Activated naive CD4-positive, alpha-beta T cell treated with anti-CD3 and anti-CD28 coated beads, Interleukin-2, amount 10 ng/mL, durations not matched to agents 7 days and 5 days (primary cell): Measurements from ENCODE around the gene LLGL2.
"Not testable (repeated sequence)": the region's sequence is repeated elsewhere in the genome, so short reads cannot be mapped to it uniquely, and the experiment has no call there.

ENCODE experiments used
- CTCF ChIA-PET: fragments of 350-600 bp; sonication (Branson Sonifier 250); formaldehyde crosslinking; loops from one replicate; lab custom pipeline; 2021; ENCODE audit warnings: antibody characterized with exemption; lab: Charles Lee
- DNase-seq: peaks from one replicate; pipeline ENCODE4 v3.0.0-alpha.2; 2020
- H3K27ac Mint-ChIP-seq: one replicate; pipeline ENCODE4 v1.8.0; 2021; ENCODE audit warnings: mild to moderate bottlenecking, moderate library complexity, mixed read lengths
- H3K27me3 Mint-ChIP-seq: one replicate; pipeline ENCODE4 v1.8.0; 2021; ENCODE audit warnings: mild to moderate bottlenecking, mixed read lengths
- H3K36me3 Mint-ChIP-seq: one replicate; pipeline ENCODE4 v1.8.0; 2021; ENCODE audit warnings: mixed read lengths
- H3K4me1 Mint-ChIP-seq: one replicate; pipeline ENCODE4 v1.8.0; 2021; ENCODE audit warnings: mixed read lengths
- H3K4me3 Mint-ChIP-seq: one replicate; pipeline ENCODE4 v1.8.0; 2021; ENCODE audit warnings: mild to moderate bottlenecking, moderate library complexity, mixed read lengths
- H3K9me3 Mint-ChIP-seq: one replicate; pipeline ENCODE4 v1.8.0; 2021; ENCODE audit warnings: mixed read lengths

The LLGL2 gene

DNA sequence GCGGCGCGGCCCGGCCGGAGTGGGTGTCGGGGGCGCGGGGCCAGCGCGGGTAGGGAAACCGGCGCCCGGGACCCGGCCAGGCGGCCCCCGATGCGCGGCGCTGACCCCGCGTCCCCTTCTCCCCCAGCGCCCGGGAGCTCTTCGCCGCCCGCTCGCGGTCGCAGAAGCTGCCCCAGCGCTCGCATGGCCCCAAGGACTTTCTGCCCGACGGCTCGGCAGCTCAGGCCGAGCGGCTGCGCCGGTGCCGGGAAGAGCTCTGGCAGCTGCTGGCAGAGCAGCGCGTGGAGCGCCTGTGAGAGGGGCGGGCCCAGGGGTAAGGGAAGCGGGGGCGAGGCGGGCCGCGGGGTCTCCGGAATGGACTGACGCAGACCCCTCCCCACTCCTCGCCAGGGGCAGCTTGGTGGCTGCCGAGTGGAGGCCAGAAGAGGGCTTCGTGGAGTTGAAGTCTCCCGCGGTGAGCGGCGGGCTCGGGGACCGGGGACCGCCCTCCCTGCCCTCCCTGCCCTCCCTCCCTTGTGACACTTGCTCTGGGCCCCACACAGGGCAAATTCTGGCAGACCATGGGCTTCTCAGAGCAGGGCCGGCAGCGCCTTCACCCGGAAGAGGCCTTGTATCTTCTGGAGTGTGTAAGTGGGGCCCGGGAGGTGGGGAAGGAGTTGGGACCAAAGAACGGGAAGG is 8.7 kb upstream of the LLGL2 start:
- Mint-ChIP-seq H3K4me1 (peaks cover 28% of the 10 kb centered on the region), H3K9me3 (no peaks in the 10 kb centered on the region), H3K4me3 (peak overlapping the region; percentile 91), H3K27ac (peak overlapping the region; percentile 87), H3K27me3 (peaks cover 35% of the 10 kb centered on the region), H3K36me3 (peaks cover 24% of the 10 kb centered on the region)
- peak; percentile 61 for DNase-seq
- CTCF ChIA-PET, result interaction anchor here (0.7 to 1.6 kb wide), 10 partner anchors 15 to 117 kb away, joined by 3 to 8 read pairs (median 4); partner anchors contain the start of genes MYO15B, SMIM5 and TMEM94

DNA sequence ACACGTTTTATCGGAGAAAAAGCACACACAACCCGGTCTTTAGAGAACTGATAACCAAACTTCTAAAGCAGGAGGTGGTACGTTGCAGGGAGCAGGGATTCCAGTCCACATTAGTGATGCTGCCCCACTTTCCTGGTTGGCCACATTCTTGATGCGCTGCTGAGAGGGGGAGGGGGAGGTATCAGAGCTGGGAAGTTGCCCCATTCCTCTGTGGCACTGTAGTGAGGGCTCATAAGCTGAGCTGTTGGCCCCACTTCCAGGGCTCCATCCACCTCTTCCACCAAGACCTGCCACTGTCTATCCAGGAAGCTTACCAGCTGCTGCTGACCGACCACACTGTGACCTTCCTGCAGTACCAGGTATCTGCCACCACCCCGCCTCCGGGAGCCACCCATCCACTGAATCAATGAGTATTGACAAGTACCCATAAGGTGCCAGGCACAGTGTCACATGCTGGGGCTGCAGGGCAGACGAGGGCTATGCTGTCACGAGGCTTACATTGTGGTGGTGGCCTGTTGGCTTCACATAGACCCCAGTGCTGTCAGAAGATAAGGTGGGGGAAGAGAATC is 8.1 kb upstream of the LLGL2 start:
- peak; percentile 45 for DNase-seq
- H3K4me3 Mint-ChIP-seq, result peak overlapping the region; percentile 91
- peaks cover 32% of the 10 kb centered on the region for H3K27me3 Mint-ChIP-seq
- peaks cover 28% of the 10 kb centered on the region for H3K4me1 Mint-ChIP-seq
- CTCF ChIA-PET, result interaction anchor here (1.2 to 1.6 kb wide), 6 partner anchors 15 to 95 kb away, joined by 3 to 8 read pairs (median 4); partner anchors contain the start of genes MYO15B and TMEM94
- peak overlapping the region; percentile 87 for H3K27ac Mint-ChIP-seq
- H3K36me3 Mint-ChIP-seq, result peaks cover 27% of the 10 kb centered on the region
- H3K9me3 Mint-ChIP-seq, result no peaks in the 10 kb centered on the region

DNA sequence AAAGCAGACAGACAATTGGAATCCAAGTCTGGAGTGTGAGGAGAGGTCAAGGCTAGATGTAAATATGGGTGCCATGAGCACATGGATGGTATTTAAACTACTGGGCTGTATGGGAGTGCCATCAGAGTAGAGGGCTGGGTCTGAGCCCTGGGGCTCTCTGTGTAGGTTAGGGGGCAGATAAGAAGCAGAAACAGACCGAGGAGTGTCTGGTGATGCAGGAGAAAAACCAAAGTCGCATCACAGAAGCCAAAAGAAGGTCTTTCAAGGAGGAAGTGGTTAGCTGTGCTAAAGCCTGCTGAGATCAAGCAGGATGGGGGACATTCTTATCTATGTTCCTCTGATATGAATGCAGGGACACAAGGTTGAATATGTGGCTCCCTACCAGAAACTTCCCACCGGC is 7.3 kb upstream of the LLGL2 start:
- CTCF ChIA-PET, result interaction anchor here (0.6 to 1.5 kb wide), 3 partner anchors 62 to 95 kb away, joined by 3 to 5 read pairs (median 4); partner anchors contain the start of gene TMEM94
- DNase-seq, result peak; percentile 64

DNA sequence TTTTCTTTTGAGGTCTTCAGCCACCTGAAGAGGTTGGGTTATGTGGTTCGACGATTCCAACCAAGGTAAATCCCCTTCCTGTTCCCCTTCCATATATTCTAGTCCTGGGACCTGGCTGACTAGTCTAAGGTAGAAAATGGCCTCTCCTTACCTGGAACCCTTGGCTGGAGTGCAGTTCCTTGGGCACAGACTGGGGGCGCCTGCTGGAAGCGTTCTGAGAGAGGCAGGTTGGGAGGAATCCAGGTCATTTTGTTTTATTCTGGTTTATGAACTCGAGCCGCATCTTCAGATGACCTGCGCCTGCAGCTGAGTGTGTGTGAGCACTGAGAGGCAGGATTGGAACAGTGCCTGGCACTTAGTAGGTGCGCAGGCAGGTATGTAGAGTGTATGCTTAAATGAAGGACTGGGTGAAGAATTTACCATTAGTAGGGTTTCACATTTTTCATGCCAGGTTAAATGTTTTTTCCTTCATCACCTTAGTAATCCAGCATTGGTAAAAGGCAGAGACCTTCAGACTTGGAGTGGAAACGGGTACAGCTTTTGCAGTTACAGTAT is 6.4 kb upstream of the LLGL2 start:
- H3K4me1 Mint-ChIP-seq, result peaks cover 28% of the 10 kb centered on the region
- no peak for DNase-seq
- peaks cover 31% of the 10 kb centered on the region for H3K36me3 Mint-ChIP-seq
- CTCF ChIA-PET, result interaction anchor here (0.6 to 0.8 kb wide), 2 partner anchors 69 to 232 kb away, joined by 3 to 4 read pairs; no protein-coding TSS in a partner anchor
- peak overlapping the region; percentile 87 for H3K27ac Mint-ChIP-seq
- H3K27me3 Mint-ChIP-seq, result peaks cover 19% of the 10 kb centered on the region
- H3K4me3 Mint-ChIP-seq, result no peak overlapping the region
- no peaks in the 10 kb centered on the region for H3K9me3 Mint-ChIP-seq

More for the DNA sequence above, 7.3 kb upstream of the LLGL2 start:
- Mint-ChIP-seq H3K9me3 (no peaks in the 10 kb centered on the region), H3K36me3 (peaks cover 31% of the 10 kb centered on the region), H3K27ac (peak overlapping the region; percentile 87), H3K4me3 (peak overlapping the region; percentile 91), H3K27me3 (peaks cover 27% of the 10 kb centered on the region), H3K4me1 (peaks cover 28% of the 10 kb centered on the region)

DNA sequence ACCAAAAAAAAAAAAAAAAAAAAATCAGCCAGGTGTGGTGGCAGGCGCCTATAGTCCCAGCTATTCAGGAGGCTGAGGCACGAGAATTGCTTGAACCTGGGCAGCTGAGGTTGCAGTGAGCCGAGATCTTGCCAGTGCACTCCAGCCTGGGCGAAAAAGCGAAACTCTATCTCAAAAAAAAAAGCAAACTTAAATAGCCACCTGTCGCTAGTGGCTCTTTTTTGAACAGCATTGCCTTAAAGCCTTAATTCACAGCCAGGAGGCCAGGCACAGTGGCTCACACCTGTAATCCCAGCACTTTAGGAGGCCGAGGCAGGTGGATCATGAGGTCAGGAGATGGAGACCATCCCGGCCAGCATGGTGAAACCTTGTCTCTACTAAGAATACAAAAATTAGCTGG is 5.1 kb upstream of the LLGL2 start:
- Mint-ChIP-seq H3K36me3 (peaks cover 31% of the 10 kb centered on the region), H3K4me1 (peaks cover 31% of the 10 kb centered on the region)
- H3K27me3 Mint-ChIP-seq, DNase-seq, H3K9me3 Mint-ChIP-seq, H3K27ac Mint-ChIP-seq, H3K4me3 Mint-ChIP-seq: not testable (repeated sequence)
- CTCF ChIA-PET, result interaction anchor here (0.6 kb wide), 1 partner anchor 439 kb away, joined by 3 read pairs; no protein-coding TSS in a partner anchor

DNA sequence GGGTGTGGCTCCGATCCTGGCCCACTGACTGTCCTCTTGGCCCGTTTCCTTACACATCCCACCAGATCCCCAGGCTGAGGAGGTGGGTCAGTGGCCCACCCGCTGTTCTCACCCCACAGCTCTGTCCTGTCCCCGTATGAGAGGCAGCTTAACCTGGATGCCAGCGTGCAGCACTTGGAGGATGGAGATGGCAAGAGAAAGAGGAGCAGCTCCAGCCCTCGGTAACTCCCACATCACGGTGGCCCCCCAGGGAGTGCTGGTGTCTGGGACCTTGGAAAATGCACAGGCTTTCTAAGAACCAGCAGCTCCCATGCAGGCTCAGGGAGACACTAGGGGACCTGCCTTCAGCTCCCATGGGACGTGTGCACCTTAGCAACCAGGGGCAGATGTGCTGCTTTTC is 4.2 kb upstream of the LLGL2 start:
- Mint-ChIP-seq H3K9me3 (no peaks in the 10 kb centered on the region), H3K4me1 (peaks cover 32% of the 10 kb centered on the region), H3K27ac (no peak overlapping the region), H3K36me3 (peaks cover 32% of the 10 kb centered on the region), H3K4me3 (no peak overlapping the region), H3K27me3 (peaks cover 5% of the 10 kb centered on the region)
- DNase-seq, result no peak
- CTCF ChIA-PET, result no interaction called here

DNA sequence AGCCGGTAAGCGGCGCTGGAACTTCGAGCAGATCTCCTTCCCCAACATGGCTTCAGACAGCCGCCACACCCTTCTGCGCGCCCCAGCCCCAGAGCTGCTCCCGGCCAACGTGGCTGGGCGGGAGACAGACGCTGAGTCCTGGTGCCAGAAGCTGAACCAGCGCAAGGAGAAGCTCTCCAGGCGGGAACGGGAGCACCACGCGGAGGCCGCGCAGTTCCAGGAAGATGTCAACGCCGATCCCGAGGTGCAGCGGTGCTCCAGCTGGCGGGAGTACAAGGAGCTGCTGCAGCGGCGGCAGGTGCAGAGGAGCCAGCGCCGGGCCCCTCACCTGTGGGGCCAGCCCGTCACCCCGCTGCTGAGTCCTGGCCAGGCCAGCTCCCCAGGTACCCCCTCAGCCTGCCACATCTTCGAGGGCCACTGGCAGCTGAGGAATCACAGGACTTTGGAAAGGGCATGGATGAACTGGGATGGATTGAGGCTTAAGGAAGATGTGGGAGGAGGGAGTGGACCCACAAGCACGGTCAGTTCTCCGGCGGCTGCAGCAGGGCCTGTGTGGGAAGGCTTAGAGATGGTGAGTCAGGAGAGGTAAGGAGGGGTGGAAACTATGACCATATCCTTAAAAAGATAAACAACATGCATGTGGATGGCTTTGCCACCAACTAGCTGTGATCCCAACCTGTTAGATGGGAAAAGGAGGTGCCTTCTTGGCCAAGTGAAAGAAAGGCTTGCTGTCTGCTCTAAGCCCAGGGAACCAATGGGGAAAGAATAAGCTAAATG is 3.4 kb upstream of the LLGL2 start:
- no peak overlapping the region for H3K4me3 Mint-ChIP-seq
- CTCF ChIA-PET, result no interaction called here
- H3K27ac Mint-ChIP-seq, result no peak overlapping the region

DNA sequence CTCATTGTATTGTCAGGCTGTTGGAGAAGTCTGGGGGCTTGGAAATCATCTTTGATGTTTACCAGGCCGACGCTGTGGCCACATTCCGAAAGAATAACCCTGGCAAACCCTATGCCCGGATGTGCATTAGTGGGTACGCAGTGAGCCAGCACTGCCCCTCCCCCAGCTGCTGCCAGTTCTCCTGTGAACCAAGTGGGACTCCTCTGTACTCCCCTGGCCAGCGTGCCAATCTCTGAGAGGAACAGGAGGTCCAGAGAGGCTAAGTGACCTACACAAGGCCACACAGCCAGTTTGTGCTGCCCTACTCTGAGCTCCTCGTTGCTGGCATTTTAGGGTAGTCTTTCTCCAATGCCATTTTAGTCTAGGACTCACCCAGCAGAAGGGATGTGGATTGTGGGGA is 1.9 kb upstream of the LLGL2 start:
- Mint-ChIP-seq H3K4me1 (peaks cover 25% of the 10 kb centered on the region), H3K4me3 (peak overlapping the region; percentile 59), H3K36me3 (peaks cover 23% of the 10 kb centered on the region), H3K27ac (no peak overlapping the region), H3K27me3 (peaks cover 16% of the 10 kb centered on the region), H3K9me3 (no peaks in the 10 kb centered on the region)
- DNase-seq, result no peak
- CTCF ChIA-PET, result interaction anchor here (1.2 kb wide), 1 partner anchor 109 kb away, joined by 4 read pairs; the partner anchor contains the start of gene SMIM5

More for the DNA sequence above, 3.4 kb upstream of the LLGL2 start:
- Mint-ChIP-seq H3K9me3 (no peaks in the 10 kb centered on the region), H3K36me3 (peaks cover 32% of the 10 kb centered on the region), H3K27me3 (peaks cover 14% of the 10 kb centered on the region), H3K4me1 (peaks cover 39% of the 10 kb centered on the region)
- DNase-seq, result no peak

DNA sequence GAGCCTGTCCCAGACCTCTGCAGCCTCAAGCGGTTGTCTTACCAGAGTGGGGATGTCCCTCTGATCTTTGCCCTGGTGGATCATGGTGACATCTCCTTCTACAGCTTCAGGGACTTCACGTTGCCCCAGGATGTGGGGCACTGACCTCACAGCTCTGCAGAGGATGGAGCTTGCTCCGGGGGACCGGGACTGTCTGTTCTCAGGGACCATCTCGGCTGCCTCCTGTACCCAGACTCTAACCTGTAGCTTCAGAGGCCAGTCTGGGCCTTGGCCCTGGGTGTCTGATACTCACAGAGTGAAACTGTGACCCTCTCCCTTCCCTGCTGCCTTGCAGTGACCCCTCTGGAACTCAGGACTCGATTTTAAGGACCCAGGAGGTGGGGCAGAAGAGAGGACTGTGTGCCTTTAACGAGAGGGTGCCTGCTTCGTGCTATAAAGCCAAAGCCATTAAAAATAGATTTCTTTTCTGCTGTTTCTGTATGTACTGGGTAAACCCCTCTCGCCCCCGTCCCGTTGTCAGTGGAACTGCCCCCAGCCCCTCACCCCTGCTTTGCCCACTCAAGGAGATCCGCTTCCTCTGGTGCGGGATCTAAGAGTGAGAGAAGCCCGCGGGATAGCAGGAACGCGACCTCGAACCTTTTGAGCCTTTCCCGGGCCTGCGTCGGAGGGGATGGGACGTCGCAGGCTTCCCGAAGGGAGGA is 1.1 kb upstream of the LLGL2 start:
- H3K27me3 Mint-ChIP-seq, result peaks cover 16% of the 10 kb centered on the region
- no peak overlapping the region for H3K27ac Mint-ChIP-seq
- peaks cover 17% of the 10 kb centered on the region for H3K4me1 Mint-ChIP-seq
- CTCF ChIA-PET, result interaction anchor here (1.1 to 1.2 kb wide), 2 partner anchors 109 to 284 kb away, joined by 3 to 4 read pairs; partner anchors contain the start of gene SMIM5
- H3K4me3 Mint-ChIP-seq, result peak overlapping the region; percentile 59
- DNase-seq, result no peak
- no peaks in the 10 kb centered on the region for H3K9me3 Mint-ChIP-seq
- peaks cover 19% of the 10 kb centered on the region for H3K36me3 Mint-ChIP-seq

DNA sequence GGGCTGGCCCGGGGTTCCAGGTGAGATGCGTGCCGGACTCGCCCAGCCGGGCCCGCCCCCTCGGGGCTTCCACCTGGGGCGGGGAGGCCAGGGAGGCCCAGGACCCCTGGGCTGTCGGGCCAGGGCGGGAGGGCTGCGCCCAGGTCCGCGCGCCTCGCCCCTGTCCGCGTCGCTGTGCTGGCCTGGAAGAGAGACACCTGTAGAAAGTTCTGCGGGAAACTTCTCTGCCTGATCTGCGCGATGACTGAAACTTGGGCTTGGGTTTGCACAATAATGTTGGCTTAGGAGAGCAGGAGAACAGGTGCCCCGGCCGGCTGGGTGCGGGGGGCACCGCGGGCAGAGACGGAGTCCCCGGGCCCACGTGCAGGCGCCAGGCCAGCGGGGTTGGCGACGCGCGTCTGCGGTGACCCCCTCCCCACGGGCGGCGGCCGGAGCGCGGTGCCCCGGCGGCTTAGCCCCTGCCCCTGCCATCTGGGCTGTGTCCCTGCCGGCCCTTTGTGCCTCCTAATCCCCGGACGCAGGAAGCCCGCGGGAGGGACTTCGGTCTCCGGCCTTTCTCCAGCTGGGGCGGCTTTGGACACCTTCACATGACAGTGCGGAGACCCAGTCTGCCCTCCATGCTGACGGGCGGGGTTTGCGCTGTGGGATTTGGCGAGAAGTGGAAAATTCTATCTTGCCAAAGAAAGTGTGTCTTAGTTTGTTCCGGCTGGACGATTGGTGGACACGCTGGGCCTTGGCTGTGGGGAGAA is 483 bp downstream of the LLGL2 start:
- DNase-seq, result no peak
- no peak overlapping the region for H3K27ac Mint-ChIP-seq
- CTCF ChIA-PET, result interaction anchor here (1.1 kb wide), 1 partner anchor 286 kb away, joined by 3 read pairs; no protein-coding TSS in a partner anchor
- no peaks in the 10 kb centered on the region for H3K9me3 Mint-ChIP-seq
- H3K4me1 Mint-ChIP-seq, result peaks cover 14% of the 10 kb centered on the region
- peaks cover 16% of the 10 kb centered on the region for H3K27me3 Mint-ChIP-seq
- peaks cover 14% of the 10 kb centered on the region for H3K36me3 Mint-ChIP-seq
- H3K4me3 Mint-ChIP-seq, result peak overlapping the region; percentile 73

DNA sequence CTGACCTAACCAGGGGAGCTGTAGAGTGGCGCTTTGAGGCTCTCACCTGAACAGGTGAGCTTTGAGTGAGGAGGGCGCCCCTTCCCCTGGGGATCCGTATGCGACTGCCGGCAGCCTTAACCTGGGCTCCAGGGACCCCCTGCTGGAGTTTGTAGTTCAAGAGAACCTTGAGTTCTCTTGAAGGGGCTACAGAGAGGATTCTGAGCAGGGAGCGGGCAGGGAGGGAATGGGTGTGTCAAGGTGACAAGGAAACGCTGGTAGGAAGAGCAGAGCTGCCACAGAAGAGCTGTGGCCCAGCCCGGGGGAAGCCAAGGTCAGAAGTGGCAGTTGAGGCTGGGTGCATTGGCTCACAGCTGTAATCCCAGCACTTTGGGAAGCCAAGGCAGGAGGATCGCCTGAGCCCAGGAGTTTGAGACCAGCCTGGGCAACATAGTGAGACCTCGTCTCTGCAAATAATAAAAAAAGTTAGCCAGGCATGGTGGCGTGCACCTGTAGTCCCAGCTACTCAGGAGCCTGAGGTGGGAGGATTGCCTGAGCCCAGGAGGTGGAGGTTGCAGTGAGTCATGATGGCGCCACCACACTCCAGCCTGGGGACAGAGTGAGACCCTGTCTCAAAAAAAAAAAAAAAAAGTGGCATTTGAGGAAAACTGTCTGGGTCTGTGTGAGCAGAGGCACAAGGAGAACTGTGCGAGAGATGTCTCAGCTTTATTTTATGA is 1.2 kb downstream of the LLGL2 start:
- Mint-ChIP-seq H3K4me1 (peaks cover 14% of the 10 kb centered on the region), H3K4me3 (peak overlapping the region; percentile 73), H3K36me3 (peaks cover 10% of the 10 kb centered on the region), H3K27me3 (peaks cover 16% of the 10 kb centered on the region), H3K27ac (no peak overlapping the region), H3K9me3 (no peaks in the 10 kb centered on the region)
- CTCF ChIA-PET, result no interaction called here
- DNase-seq, result no peak
